K562 (cell line): Measurements from ENCODE around the gene DDR1. TPM values are rescaled to one million over a fixed set of nuclear protein-coding genes. Genes with fewer than 3 reads are reported as not detected.

ENCODE experiments used
- ARID3B ChIP-seq: fragments of 250-450 bp; sonication (Bioruptor Pico); IDR thresholded peaks from 2 replicates; pipeline ENCODE4 v1.4.0; 2020; ENCODE audit warnings: borderline replicate concordance
- BCLAF1 ChIP-seq, 2 experiments: fragments of 450-650 bp in 1 of 2; IDR thresholded peaks; 2 replicates each; pipeline ENCODE4 v1.6.1; 2011 to 2017; ENCODE audit warnings: low read depth in 2 of 2, antibody characterized with exemption in 1 of 2, borderline replicate concordance in 1 of 2, low read length in 1 of 2, mild to moderate bottlenecking in 1 of 2, mixed read lengths in 1 of 2; ENCODE audit not compliant: control insufficient read depth in 1 of 2
- CBFB ChIP-seq: sonication (generic); formaldehyde crosslinking; IDR thresholded peaks from 2 replicates; pipeline ENCODE4 v1.4.0; 2020; ENCODE audit warnings: mild to moderate bottlenecking, missing genetic modification reagents
- E2F5 ChIP-seq: sonication (generic); formaldehyde crosslinking; IDR thresholded peaks from 2 replicates; pipeline ENCODE4 v1.8.0; 2022; ENCODE audit warnings: mild to moderate bottlenecking, missing genetic modification reagents
- ELF1 ChIP-seq: fragments of 200-800 bp; sonication (Bioruptor generic); IDR thresholded peaks from 2 replicates; pipeline ENCODE4 v1.6.1; 2016; ENCODE audit warnings: missing genetic modification characterization, missing compliant biosample characterization
- FOXM1 ChIP-seq, 2 experiments: fragments of 450-650 bp in 1 of 2; sonication (generic) in 1 of 2; formaldehyde crosslinking in 1 of 2; IDR thresholded peaks; 2 replicates each; pipeline versions ENCODE4 v1.6.1 to v1.9.0; 2017 to 2022; ENCODE audit warnings: low read depth in 2 of 2, mild to moderate bottlenecking in 2 of 2, missing genetic modification reagents in 1 of 2, moderate library complexity in 1 of 2
- MAFK ChIP-seq: IDR thresholded peaks from 2 replicates; pipeline ENCODE4 v1.6.1; 2011; ENCODE audit warnings: low read length, improper control_type of control experiment
- MED1 ChIP-seq: sonication (generic); formaldehyde crosslinking; IDR thresholded peaks from 2 replicates; pipeline ENCODE4 v1.8.1; 2023; ENCODE audit warnings: missing genetic modification reagents, borderline replicate concordance
- NR2C2 ChIP-seq, 2 experiments: fragments of 200-800 bp in 1 of 2; sonication (Bioruptor generic) in 1 of 2; sonication (generic) in 1 of 2; formaldehyde crosslinking in 1 of 2; IDR thresholded peaks; 2 replicates each; pipeline versions ENCODE4 v1.6.1 to v1.8.0; 2016 to 2022; ENCODE audit warnings: mild to moderate bottlenecking in 1 of 2, missing compliant biosample characterization in 1 of 2, missing genetic modification characterization in 1 of 2, missing genetic modification reagents in 1 of 2
- NR2F6 ChIP-seq: fragments of 450-650 bp; formaldehyde crosslinking; IDR thresholded peaks from 2 replicates; pipeline ENCODE4 v1.4.0; 2020; ENCODE audit warnings: mild to moderate bottlenecking
- SMAD3 ChIP-seq: fragments of 450-650 bp; formaldehyde crosslinking; conservative IDR thresholded peaks from 2 replicates; pipeline ENCODE4 v1.4.0; 2020; ENCODE audit warnings: mild to moderate bottlenecking
- ZBTB1 ChIP-seq: sonication (generic); formaldehyde crosslinking; IDR thresholded peaks from 2 replicates; pipeline ENCODE4 v1.8.1; 2023; ENCODE audit warnings: missing genetic modification reagents, low read depth, mild to moderate bottlenecking, borderline replicate concordance
- polyA plus RNA-seq, 8 experiments: library from polyadenylated mRNA; depleted of rRNA in 4 of 8; stranded (reverse) in 5 of 8; unstranded in 3 of 8; fragments of >200 nt; fragmentation: Nextera tagmentation in 2 of 8; fragmentation: Illumina TruSeq in 1 of 8; extraction: Ambion mirVana in 2 of 8; extraction: Trizol in 1 of 8; gene quantifications; 2 replicates each; pipeline versions ENCODE4 v1.2.1 to v1.2.3, GENCODE V29; 2011 to 2014; ENCODE audit warnings: inconsistent platforms in 1 of 8, missing spikeins in 1 of 8
- total RNA-seq, 7 experiments: library from RNA; depleted of rRNA in 6 of 7; stranded (reverse); fragments of >200 nt in 6 of 7; fragmentation: Illumina TruSeq in 2 of 7; extraction: Trizol in 2 of 7; gene quantifications; 2 replicates each; pipeline versions ENCODE4 v1.2.1 to v1.2.3, GENCODE V29; 2011 to 2021; ENCODE audit warnings: low replicate concordance in 1 of 7
- TF ChIP-seq, protein P1 (sequence below): sonication (generic); formaldehyde crosslinking; IDR thresholded peaks from 2 replicates; pipeline ENCODE4 v1.8.0; 2022; ENCODE audit warnings: mild to moderate bottlenecking, missing genetic modification reagents
- TF ChIP-seq, protein P2 (sequence below), 3 experiments: IDR thresholded peaks in 2 of 3; conservative IDR thresholded peaks in 1 of 3; 2 replicates each; pipeline ENCODE4 v1.5.1; 2011 to 2012; ENCODE audit warnings: low read length in 3 of 3, mild to moderate bottlenecking in 3 of 3, control low read depth in 2 of 3, improper control_type of control experiment in 1 of 3, inconsistent platforms in 1 of 3, low read depth in 1 of 3, mixed read lengths in 1 of 3, moderate library complexity in 1 of 3; ENCODE audit not compliant: insufficient read depth in 2 of 3

DDR1 gene
- total and polyA plus RNA-seq, 9 of the 15 experiments (the other 6 are each of a cell fraction or from before 2014, with no cell fraction given) = 1.4 to 44.6 (median 12.2) TPM

- TF ChIP-seq NR2F6 (CRISPR knock-in tag) (no peak), ZBTB1 (CRISPR knock-in tag) (0 out of 2 replicates have a peak, but pooled peaks have one; percentile 37), MAFK (0 out of 2 replicates have a peak, but pooled peaks have one; percentile 5), ELF1 (no peak), ARID3B (CRISPR knock-in tag) (no peak), SMAD3 (CRISPR knock-in tag) (no peak), E2F5 (no peak), CBFB (CRISPR knock-in tag) (0 out of 2 replicates have a peak, but pooled peaks have one; percentile 25), FOXM1 (IDR thresholded peaks at IDR 0.05; ENCODE audit: low read depth) (no peak), FOXM1 (CRISPR knock-in tag; IDR thresholded peaks at IDR 0.05; ENCODE audit: low read depth) (no peak), MED1 (CRISPR knock-in tag) (0 out of 2 replicates have a peak, but pooled peaks have one; percentile 57), BCLAF1 (IDR thresholded peaks at IDR 0.05; ENCODE audit: borderline replicate concordance in 1 of 2, control insufficient read depth in 1 of 2, low read depth in 2 of 2, low read length in 1 of 2) (no peak), NR2C2 (CRISPR knock-in tag; IDR thresholded peaks at IDR 0.05) (no peak), NR2C2 (tag; IDR thresholded peaks at IDR 0.05) (no peak)
- TF ChIP-seq, protein P1, sequence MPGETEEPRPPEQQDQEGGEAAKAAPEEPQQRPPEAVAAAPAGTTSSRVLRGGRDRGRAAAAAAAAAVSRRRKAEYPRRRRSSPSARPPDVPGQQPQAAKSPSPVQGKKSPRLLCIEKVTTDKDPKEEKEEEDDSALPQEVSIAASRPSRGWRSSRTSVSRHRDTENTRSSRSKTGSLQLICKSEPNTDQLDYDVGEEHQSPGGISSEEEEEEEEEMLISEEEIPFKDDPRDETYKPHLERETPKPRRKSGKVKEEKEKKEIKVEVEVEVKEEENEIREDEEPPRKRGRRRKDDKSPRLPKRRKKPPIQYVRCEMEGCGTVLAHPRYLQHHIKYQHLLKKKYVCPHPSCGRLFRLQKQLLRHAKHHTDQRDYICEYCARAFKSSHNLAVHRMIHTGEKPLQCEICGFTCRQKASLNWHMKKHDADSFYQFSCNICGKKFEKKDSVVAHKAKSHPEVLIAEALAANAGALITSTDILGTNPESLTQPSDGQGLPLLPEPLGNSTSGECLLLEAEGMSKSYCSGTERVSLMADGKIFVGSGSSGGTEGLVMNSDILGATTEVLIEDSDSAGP = no peak
- TF ChIP-seq, protein P2, sequence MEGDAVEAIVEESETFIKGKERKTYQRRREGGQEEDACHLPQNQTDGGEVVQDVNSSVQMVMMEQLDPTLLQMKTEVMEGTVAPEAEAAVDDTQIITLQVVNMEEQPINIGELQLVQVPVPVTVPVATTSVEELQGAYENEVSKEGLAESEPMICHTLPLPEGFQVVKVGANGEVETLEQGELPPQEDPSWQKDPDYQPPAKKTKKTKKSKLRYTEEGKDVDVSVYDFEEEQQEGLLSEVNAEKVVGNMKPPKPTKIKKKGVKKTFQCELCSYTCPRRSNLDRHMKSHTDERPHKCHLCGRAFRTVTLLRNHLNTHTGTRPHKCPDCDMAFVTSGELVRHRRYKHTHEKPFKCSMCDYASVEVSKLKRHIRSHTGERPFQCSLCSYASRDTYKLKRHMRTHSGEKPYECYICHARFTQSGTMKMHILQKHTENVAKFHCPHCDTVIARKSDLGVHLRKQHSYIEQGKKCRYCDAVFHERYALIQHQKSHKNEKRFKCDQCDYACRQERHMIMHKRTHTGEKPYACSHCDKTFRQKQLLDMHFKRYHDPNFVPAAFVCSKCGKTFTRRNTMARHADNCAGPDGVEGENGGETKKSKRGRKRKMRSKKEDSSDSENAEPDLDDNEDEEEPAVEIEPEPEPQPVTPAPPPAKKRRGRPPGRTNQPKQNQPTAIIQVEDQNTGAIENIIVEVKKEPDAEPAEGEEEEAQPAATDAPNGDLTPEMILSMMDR (IDR thresholded peaks at IDR 0.05 in 2 of 3, conservative IDR thresholded peaks at IDR 0.05 in 1 of 3; ENCODE audit: insufficient read depth in 2 of 3, low read depth in 1 of 3, low read length in 3 of 3) = no peak
These were observed 24.4 kb downstream of the DDR1 start (continued) for GRCh38 chr6:30908700-30909099.
